IPS-11a (cell line): ENCODE data around the gene PRSS50.

ENCODE experiments used
- H3K4me3 ChIP-seq: one replicate; pipeline ENCODE4 v1.5.1; 2013; ENCODE audit warnings: low read depth, low read length, control low read depth

The PRSS50 gene

DNA sequence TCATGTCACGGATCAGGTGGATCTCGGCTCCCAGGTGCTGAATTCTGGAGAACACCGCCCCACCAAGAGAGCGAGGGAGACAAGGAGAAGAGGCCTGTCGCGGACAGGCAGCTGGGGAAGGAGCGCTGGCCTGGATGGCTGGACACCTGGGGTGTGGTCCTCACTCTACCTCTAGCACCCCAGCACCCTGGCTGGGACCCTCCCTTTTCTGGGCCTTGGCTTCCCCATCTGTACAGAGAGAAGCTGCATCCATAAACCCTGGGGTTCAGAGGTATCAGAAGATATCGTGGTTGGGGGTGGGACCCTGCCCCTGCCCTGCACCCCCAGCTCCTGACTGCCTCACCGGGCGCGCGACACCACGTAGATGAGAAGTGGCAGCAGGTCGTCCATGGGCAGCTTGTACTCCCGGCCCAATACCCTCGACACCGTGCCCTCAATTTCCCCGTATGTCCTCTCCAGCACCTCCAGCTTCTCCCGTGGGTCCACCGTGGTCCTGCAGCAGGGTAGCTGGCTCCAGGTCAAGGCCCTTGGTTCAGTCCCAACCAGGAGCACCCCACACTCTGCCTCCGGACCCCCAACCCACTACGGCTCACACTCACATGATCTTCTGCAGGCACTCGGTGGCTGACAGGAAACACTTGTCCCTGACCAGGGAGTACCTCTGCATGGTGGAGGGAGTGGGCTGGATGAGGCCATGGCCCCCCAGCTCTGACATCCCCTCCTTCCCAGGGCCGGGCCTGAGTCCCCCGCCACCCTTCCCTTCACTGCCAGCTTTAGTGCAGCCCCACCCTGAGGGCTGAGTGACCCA, 45.9 kb downstream of the PRSS50 start:
- no peak overlapping the region for H3K4me3 ChIP-seq

DNA sequence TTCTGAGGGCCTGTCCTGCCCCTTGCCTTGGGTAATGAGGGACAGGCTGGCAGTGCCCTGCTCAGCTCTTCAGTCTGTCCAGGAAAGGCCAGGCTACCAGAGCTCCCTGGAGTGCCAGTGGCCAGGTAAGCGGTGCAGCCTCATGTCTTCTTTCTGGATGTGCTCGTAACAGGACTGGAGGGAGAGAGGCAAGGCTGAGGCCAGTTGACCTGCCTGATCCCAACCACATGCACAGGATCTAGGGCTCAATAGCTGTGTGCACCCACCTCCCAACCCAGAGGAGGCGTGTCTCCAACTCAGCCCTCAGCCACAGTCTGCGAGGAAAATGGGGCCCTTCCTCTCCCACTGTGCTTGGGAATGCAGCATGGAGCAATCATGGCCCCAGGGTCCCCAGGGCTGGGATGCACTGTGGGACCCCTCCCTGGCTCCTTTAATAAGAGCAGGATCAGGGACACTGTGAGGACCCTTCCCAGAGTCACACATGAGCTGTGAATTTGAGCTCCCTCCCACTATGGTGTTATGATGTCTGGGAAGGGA, 46.7 kb downstream of the PRSS50 start:
- H3K4me3 ChIP-seq, result no peak overlapping the region

DNA sequence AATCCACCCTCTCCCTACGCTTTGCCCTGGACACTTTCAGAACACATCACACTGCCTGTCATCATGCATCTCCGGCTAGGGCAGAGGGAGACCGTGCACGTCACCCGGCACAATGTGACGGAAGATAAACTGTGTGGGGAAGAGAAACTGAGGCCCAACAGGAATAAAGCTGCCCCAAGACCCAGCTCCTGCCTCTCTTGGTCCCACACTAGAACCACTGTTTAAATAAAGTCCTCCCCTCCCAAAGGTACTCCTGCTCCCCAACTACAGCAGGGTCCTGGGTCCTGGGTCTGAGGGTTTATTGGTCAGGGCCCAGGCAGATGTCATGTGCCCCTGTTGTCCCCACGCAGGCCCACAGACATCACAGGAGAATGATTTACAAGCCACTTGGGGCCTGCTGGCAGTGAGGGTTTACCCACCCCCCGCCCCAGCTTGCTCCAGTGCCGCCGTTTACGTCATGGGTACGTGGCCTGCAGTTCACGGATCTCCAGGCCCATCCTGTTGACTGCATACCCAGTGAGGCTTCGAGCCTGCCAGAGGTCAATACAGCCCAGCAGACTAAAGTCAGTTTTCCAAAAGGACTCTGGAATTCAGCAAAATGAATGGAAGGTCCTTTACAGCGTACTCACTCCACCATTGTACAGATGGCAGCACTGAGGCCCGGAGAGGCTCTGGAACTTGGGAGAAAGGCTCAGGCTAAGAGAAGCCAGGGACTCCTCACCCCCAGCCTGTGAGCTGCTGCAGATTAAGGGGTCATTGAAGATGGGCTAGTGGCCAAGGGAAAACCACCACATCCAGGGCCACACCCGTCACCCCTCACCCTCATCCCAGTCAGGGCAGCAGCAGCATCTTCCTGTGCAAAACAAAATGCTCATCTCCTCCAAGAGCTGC, 47.4 kb downstream of the PRSS50 start:
- no peak overlapping the region for H3K4me3 ChIP-seq

DNA sequence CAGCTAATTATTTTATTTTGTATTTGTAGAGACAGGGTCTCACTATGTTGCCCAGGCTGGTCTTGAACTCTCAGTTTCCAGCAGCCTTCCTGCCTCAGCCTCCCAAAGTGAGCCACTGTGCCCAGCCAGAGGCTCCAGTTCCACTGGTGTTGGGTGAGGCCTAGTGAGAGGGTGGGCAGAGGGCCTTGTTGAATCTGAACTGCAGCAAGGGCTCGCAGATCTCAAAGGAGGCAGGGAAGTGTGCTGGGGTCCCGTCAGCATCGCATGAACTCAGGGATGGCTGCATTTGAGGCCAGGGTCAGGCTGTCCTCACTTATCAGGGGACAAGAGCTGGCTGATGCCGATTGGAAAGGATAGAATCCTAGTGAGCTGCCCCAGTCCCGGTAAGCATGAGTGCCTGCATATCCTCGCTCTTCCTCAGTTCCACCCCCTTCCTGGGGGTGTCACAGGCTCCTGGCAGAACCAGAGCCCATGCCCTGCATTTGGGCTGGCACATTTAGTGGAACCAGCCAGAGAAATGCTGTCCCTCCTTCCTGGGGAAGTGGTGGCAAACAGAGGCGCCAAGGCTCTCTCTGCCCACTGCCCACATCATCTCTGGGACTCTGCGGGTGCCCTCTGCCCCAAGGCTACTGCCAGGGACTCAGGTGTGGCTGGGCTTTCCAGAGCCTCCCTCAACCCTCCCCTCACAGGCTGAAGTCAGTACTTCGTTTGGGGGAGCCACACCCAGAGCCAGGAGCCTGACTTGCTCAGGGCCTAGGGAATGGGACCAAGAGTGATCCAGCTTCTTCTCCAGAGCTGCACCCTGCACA, 48.3 kb downstream of the PRSS50 start:
- H3K4me3 ChIP-seq, result no peak overlapping the region

DNA sequence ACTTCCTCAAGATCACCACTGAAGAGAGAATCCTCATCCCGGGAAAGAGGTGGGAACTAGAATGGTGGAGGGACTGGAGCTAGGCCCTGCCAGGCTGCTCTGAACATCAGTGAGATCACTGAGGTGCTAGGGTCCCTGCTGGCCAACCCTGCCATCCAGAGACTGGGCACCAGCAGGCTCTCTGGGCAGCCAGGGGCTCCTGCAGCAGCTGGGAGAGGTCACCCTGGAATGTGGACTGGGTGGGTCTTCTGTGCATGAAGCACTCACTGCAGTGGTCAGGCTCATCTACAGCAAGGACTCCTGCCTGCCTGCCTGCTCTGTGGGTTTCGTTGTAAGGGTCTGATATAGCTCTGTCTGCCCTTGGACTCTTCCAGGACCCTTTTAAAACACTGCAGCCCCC, 49.1 kb downstream of the PRSS50 start:
- H3K4me3 ChIP-seq, result no peak overlapping the region

DNA sequence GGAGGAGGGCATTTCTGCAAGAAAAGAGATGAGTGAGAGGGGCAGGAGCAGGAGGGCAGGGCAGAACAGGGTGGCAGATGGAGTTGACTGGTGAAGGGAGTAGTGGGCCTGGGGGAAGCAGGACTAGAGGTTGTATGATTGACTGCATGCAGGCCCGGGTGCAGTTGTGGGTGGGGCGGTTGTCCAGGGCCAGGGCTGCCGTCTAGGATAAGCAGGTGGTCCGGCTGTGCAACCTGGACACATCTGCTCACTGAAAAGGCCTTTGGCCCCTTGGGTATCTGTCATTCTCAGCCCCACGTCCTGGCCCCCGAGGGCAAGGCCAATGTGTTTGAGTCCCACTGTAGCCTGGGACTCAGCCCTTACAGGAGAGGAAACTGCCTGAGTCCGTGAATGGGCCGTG, 49.6 kb downstream of the PRSS50 start:
- H3K4me3 ChIP-seq, result no peak overlapping the region

DNA sequence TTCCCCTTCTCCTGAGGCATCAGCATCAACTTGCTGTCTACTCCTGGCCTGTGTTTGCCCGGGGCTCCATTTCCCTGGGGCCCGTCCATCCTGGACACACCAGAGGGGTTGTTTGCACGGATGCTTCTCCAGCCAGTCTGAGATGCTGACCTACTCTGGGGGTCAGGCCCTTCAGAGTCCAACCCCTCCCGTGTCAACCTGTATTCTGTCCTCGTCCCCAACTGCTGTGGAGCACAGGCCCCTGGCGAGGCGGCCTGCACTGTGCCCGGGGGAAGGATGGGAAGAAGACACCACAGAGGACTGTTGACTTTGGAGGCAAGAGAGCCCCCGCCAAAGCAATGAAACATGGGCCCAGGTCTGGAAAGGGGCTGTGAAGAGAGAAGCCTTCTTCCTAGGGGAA, 50.0 kb downstream of the PRSS50 start:
- no peak overlapping the region for H3K4me3 ChIP-seq

DNA sequence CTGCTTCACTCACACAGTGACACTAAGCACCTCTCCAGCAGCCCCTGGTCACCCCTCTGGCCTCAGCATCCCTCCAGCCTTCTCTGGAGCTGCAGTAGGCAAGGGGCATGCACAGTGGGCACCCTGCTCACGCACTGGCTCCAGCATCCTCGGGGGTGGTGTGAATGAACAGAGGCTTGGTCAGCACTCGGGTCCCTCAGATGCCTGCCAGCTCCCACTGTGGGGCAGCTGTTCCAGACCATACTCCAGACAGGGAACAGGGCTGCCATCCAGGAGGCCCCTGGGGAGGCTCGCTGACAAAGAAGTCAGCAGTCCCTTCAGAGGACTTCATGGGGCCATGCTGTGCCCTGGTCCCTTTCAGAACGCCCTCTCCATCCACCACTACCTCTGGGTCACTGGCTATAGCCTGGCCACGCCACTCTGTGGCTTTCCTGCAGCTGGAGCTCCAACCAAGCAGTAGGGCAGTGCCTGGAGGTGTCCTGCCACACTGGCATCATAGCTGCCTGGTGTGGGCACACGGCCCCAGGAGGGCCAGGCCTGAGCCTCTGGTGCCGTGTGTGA, 50.5 kb downstream of the PRSS50 start:
- H3K4me3 ChIP-seq, result no peak overlapping the region

DNA sequence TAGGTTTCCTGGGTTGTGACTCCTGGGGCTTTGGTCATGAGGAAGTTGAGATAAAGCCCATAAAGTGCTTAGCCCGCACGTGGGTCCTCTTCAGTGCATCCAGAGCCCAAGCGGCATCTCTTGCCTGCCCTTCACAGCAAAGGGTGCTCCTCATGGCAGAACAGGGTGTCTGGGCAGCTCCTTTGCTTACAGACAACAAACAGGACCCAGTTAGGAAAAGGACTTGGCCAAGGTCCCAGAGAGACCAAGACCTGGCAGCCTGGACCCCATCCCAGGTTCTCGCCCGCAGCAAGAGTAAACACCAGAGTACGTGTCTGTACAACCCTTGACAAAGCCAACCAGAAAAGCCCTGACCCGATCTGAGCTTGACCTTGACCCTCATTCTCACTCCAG, 51.2 kb downstream of the PRSS50 start:
- H3K4me3 ChIP-seq, result no peak overlapping the region

DNA sequence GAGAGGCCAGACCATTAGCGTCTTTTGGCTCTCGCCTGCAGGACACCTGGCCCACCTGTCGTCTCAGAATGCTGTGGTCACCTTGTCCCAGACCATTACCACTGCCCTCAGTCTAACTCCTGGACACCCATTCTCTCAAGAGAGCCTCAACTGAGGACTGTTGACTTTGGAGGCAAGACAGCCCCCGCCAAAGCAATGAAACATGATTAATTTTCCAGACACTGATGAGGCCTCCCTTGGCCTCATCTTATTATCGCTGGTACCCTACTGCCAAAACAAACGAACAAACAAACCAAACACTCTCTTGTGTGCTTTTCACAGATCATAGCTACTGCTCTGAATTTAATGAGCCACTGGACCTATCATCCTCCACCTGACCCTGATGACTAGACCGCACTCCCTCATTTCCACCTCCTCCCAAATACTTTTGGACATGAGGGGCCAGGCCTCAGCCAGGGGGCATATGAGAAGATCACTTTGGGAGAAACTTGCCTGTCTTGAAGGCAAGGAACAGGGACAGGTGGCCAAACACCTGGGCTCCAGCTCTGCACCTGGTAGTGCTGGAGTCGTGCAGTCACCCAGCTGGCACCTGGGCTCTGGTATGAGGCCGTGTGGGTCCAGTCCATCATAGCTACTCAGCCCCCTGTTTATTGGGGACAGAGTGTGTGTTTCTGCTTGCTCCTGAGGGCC, 51.8 kb downstream of the PRSS50 start:
- H3K4me3 ChIP-seq, result no peak overlapping the region

DNA sequence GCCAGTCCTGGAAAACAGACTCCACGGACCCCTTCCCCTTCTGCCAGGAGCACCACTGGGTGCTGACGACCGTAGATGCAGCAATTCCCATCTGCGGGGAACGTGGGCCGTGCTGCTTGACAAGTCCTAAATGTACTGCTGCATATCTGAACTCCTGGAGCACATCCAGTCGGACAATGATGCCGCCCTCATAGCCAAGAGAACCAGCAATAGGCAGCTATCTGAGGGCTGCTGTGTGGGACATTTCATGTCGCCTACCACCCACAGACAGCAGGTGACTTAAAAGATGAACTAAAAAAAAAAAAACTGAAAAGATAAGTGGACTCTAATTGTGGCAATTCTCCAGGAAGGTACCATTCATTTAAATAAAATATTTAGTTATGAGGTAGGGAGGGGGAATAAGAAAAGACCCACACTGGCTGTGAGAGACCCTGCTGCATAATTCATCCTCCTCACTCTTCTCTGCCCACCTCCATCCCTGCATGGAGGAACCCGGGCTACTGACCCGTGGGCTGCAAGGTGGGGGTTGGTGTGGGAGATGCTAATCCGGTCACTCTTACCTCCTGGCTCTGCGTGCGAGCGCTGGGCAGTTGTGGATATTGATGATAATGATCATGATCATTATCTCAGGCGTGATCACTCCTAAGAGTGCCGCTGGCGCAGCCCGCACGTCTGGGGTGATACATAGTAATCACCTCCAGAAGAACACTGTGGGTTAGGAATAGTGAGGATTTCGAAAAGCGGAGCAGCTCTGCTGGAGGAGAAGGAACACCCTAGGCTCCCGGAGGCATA, 52.5 kb downstream of the PRSS50 start:
- H3K4me3 ChIP-seq, result no peak overlapping the region

DNA sequence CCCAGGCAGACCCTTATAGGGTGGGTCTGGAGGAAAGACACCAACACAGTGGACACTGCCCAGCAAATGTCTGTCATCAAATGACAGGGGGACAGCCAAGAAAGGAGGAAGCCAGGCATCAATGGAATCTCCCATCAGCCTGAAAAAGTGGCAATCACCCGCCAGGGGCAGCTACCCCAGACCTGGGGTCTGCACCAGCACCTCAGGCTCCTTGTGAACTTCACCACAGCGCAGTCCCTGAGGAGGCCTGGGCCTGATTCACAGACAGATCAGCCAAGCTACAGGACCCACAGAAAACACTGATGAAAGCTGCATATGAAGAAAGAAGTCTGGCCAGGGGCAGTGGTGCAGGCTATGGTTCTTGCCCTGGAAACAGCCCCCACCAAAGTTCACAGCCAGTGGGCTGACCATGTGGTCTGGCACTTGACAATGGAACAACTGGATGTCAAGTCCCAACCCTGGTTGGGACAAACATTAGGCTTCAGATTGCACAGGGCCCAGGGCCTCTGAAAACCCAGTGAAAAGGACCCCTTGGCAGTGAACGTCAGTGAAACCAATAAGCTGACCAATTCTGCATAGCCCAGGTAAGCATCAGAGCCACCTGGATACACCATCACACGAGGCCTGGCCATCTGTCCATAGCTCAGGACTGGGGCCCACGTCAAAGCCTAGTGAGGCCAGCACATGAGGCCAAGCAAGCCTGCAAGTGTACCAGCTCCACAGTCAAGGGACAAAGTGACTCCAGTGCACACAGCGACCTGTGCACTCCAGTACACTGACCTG, 53.3 kb downstream of the PRSS50 start:
- no peak overlapping the region for H3K4me3 ChIP-seq

DNA sequence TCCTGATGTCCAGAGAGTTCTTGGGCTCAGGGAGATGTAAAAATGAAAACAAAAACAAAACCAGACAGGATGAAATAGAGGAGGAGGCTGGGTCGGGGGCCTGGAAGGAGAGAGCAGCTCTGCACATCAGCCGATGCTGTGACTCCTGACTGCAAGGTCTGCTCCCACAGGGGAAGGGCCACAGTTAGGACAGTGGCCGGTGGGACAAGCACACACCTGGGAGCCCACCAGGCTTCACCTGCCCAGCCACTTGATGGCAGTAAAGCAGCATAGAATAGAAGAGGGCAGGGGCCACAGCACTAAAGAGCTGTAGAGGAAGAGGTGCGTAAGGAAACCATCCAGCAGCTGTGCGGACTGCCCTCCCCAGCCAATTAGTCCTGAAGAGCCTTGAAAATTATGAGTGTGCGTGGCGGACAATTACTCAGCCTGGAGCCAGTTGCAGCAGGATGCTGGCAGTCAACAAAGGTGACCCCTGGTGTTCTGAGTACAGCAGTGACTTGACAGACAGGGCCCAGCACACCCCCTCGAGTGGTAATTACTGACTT, 54.0 kb downstream of the PRSS50 start:
- H3K4me3 ChIP-seq, result no peak overlapping the region

DNA sequence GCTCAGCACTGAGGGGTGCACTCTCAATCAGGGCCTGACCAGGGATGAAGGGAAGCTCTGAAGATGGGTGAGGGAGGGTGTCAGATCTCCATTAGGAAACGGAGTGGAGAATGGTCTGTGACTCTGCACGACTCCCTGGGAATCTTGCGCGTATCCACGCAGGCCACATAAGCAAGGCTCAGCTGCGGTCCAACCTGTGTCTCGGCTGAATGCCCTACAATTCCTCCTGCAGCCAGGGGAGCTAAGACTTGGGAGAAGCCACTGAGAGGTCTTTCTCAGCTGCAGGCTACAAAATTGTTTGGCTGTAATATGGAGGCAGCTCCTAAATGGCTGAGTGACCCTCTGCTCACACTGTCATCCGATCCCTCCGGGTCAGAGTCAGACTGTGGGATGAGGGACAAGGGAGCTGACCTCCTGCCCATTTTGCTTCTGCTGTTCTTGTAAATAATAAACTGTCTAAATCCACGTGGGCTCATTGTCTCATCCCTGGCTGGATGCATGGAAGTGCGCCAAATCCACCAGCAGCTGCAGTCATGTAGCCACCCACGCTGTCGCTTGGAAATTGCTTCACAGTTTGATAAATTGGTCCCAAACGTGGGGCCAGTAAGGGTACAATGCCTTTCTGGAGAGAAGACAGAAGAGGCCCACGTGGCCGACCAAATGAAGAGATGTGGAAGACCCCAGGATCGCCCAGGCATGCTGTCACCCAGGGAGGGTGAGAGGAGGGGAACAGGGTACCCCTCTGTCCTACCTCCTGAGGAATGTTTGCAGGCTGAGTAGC, 54.7 kb downstream of the PRSS50 start:
- no peak overlapping the region for H3K4me3 ChIP-seq
